Body of pancreas (tissue), 4 donors: Measurements from ENCODE around the gene ZNF536.

Source experiments
- POLR2A ChIP-seq, 3 donors: fragments of 450-650 bp; IDR thresholded peaks; one replicate each; pipeline ENCODE4 v1.6.1; 2016; ENCODE audit warnings: antibody characterized with exemption in 3 of 3, mild to moderate bottlenecking in 2 of 3
- TF ChIP-seq, protein P1 (sequence below), 7 experiments: fragments of 450-650 bp in 4 of 7; fragments of 200-600 bp in 3 of 7; sonication (generic) in 3 of 7; IDR thresholded peaks; one replicate each; pipeline ENCODE4 v1.5.1; 2016 to 2019; ENCODE audit warnings: antibody characterized with exemption in 7 of 7

GRCh38 chr19:30604657-30605056 is 232.5 kb downstream of the ZNF536 start:
- TF ChIP-seq, protein P1, sequence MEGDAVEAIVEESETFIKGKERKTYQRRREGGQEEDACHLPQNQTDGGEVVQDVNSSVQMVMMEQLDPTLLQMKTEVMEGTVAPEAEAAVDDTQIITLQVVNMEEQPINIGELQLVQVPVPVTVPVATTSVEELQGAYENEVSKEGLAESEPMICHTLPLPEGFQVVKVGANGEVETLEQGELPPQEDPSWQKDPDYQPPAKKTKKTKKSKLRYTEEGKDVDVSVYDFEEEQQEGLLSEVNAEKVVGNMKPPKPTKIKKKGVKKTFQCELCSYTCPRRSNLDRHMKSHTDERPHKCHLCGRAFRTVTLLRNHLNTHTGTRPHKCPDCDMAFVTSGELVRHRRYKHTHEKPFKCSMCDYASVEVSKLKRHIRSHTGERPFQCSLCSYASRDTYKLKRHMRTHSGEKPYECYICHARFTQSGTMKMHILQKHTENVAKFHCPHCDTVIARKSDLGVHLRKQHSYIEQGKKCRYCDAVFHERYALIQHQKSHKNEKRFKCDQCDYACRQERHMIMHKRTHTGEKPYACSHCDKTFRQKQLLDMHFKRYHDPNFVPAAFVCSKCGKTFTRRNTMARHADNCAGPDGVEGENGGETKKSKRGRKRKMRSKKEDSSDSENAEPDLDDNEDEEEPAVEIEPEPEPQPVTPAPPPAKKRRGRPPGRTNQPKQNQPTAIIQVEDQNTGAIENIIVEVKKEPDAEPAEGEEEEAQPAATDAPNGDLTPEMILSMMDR (IDR thresholded peaks at IDR 0.05): no peak
- no peak for TF ChIP-seq POLR2A (IDR thresholded peaks at IDR 0.05)
